NCI-H524 (cell line): Measurements from ENCODE around the gene MUC21.
"Not testable (repeated sequence)": the region's sequence is repeated elsewhere in the genome, so short reads cannot be mapped to it uniquely, and the experiment has no call there.

Experiments
- DNase-seq, 2 experiments: peaks; one replicate each; lab custom pipeline; 2025; lab: John Stamatoyannopoulos, UW

The MUC21 gene

GRCh38 chr6:31008165-31008564 lies 24.6 kb downstream of the MUC21 start:
- no peak for DNase-seq

GRCh38 chr6:31009731-31010130 lies 26.2 kb downstream of the MUC21 start:
- no peak for DNase-seq

- DNase-seq, result no peak
Measured at GRCh38 chr6:31010393-31011060, 27.0 kb downstream of the MUC21 start, which contains the start of gene MUC22. Gene MUC22 (plus strand): TSS chr6:31010474. CDS start chr6:31010707, 233 bp downstream.

- DNase-seq, result no peak
Measured at GRCh38 chr6:31011153-31011552, 27.6 kb downstream of the MUC21 start.

GRCh38 chr6:31016659-31017299 lies 33.3 kb downstream of the MUC21 start:
- DNase-seq, result no peak

- DNase-seq, result not testable (repeated sequence)
Measured at GRCh38 chr6:31017436-31017835, 33.9 kb downstream of the MUC21 start.

GRCh38 chr6:31020057-31020456 lies 36.5 kb downstream of the MUC21 start:
- DNase-seq, result no peak

GRCh38 chr6:31020631-31021255 lies 37.2 kb downstream of the MUC21 start:
- not testable (repeated sequence) for DNase-seq

GRCh38 chr6:31021705-31022531 lies 38.4 kb downstream of the MUC21 start:
- not testable (repeated sequence) for DNase-seq

- DNase-seq, result no peak
Measured at GRCh38 chr6:31025595-31025994, 42.1 kb downstream of the MUC21 start.

GRCh38 chr6:31031095-31031494 lies 47.6 kb downstream of the MUC21 start:
- DNase-seq, result no peak

GRCh38 chr6:31033075-31033474 lies 49.6 kb downstream of the MUC21 start:
- no peak for DNase-seq

- DNase-seq, result no peak
Measured at GRCh38 chr6:31035862-31036497, 52.5 kb downstream of the MUC21 start.

GRCh38 chr6:31037169-31037568 lies 53.7 kb downstream of the MUC21 start:
- DNase-seq, result no peak

- DNase-seq, result no peak
Measured at GRCh38 chr6:31037682-31038081, 54.2 kb downstream of the MUC21 start.

GRCh38 chr6:31038559-31038958 lies 55.0 kb downstream of the MUC21 start:
- DNase-seq, result no peak
